Natural killer cell (primary cell): ENCODE measurements around the gene GUCY1A2. TPM values are rescaled to one million over a fixed set of nuclear protein-coding genes. Genes with fewer than 3 reads are reported as not detected.

Experiments
- ATAC-seq, 3 donors: fragments of 150-1000 bp in 2 of 3; fragments of 200-7000 bp in 1 of 3; cut with Tn5 transposase; 1 replicate in 1 of 3; 2 replicates in 2 of 3; pipeline ENCODE4 v1.10.0; 2021; ENCODE audit warnings: mild to moderate bottlenecking in 2 of 3, moderate library complexity in 2 of 3
- DNase-seq, 2 donors: peaks; one replicate each; pipeline versions ENCODE4 v3.0.0 to v3.0.0-alpha.2; 2013 to 2021; ENCODE audit warnings: mixed read lengths in 1 of 2
- H3K27ac ChIP-seq: one replicate; pipeline ENCODE4 v1.5.1; 2013; ENCODE audit warnings: mild to moderate bottlenecking, low read length
- H3K27me3 ChIP-seq: one replicate; pipeline ENCODE4 v1.6.1; 2013; ENCODE audit warnings: low read length; ENCODE audit not compliant: control insufficient read depth, insufficient read depth
- H3K36me3 ChIP-seq: one replicate; pipeline ENCODE4 v1.6.1; 2013; ENCODE audit warnings: low read length; ENCODE audit not compliant: control insufficient read depth, insufficient read depth
- H3K4me1 ChIP-seq: one replicate; pipeline ENCODE4 v1.6.1; 2013; ENCODE audit warnings: low read length; ENCODE audit not compliant: control insufficient read depth, insufficient read depth
- H3K4me3 ChIP-seq: one replicate; pipeline ENCODE4 v1.5.1; 2013; ENCODE audit warnings: low read length
- H3K9me3 ChIP-seq: one replicate; pipeline ENCODE4 v1.6.1; 2013; ENCODE audit warnings: low read length; ENCODE audit not compliant: control insufficient read depth, insufficient read depth
- H3K27ac Mint-ChIP-seq, 2 donors: one replicate each; pipeline ENCODE4 v1.8.0; 2022; ENCODE audit warnings: mild to moderate bottlenecking in 2 of 2, mixed read lengths in 2 of 2, moderate library complexity in 1 of 2
- H3K27me3 Mint-ChIP-seq, 2 donors: one replicate each; pipeline ENCODE4 v1.8.0; 2022; ENCODE audit warnings: low read depth in 2 of 2, mixed read lengths in 2 of 2
- H3K36me3 Mint-ChIP-seq: one replicate; pipeline ENCODE4 v1.8.0; 2022; ENCODE audit warnings: mixed read lengths
- H3K4me1 Mint-ChIP-seq, 2 donors: one replicate each; pipeline ENCODE4 v1.8.0; 2022; ENCODE audit warnings: mixed read lengths in 2 of 2
- H3K4me3 Mint-ChIP-seq: one replicate; pipeline ENCODE4 v1.8.0; 2022; ENCODE audit warnings: mild to moderate bottlenecking, moderate library complexity, mixed read lengths
- H3K9me3 Mint-ChIP-seq, 2 donors: one replicate each; pipeline ENCODE4 v1.8.0; 2022; ENCODE audit warnings: mixed read lengths in 2 of 2
- WGBS: methylation state at CpG from one replicate; pipeline ENCODE4 v1.1.7; 2013; ENCODE audit warnings: missing lambda C conversion rate; ENCODE audit not compliant: insufficient coverage; 5-methylcytosine and 5-hydroxymethylcytosine counted together
- intact Hi-C: fragments of 100-400 bp; cut with micrococcal nuclease; formaldehyde crosslinking; loops from one replicate; pipeline ENCODE4 v1.14.2; 2022
- total RNA-seq, 4 donors: library from RNA; stranded (reverse); fragments of 120-200 nt in 1 of 4; gene quantifications; one replicate each; pipeline versions ENCODE4 v1.2.3 to v1.2.4, GENCODE V29; 2013 to 2022
- TF ChIP-seq, protein P1 (sequence below): fragments of 200-600 bp; IDR thresholded peaks from one replicate; pipeline ENCODE4 v1.8.0; 2022; ENCODE audit warnings: antibody characterized with exemption

Gene GUCY1A2
- total RNA-seq, 3 donors from 2014 or later (not counting 1 experiment from before 2014, with no cell fraction given), result 0.15 TPM; not detected in 2

DNA sequence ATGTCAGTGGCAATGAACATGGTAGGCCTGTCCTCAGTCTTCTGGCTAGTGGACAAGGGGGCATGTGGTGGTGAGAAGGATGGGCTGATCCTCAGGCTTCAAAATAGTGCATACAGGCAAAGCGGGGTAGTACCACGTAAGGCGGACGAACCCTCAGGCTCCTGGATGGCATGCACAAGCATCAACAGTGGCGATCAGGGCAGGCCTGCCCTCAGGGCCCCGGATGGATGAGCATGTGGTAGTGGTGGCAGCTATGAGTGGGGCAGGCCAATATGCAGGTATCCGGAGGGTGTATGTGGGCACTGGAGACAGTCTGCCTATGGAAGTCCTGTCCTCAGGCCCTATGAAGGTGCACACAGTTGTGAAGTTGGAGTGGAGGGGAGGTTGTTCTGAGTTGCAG is 163.8 kb downstream of the GUCY1A2 start:
- H3K9me3 Mint-ChIP-seq, result peaks cover 15 to 33% of the 10 kb centered on the region in 2 donors

DNA sequence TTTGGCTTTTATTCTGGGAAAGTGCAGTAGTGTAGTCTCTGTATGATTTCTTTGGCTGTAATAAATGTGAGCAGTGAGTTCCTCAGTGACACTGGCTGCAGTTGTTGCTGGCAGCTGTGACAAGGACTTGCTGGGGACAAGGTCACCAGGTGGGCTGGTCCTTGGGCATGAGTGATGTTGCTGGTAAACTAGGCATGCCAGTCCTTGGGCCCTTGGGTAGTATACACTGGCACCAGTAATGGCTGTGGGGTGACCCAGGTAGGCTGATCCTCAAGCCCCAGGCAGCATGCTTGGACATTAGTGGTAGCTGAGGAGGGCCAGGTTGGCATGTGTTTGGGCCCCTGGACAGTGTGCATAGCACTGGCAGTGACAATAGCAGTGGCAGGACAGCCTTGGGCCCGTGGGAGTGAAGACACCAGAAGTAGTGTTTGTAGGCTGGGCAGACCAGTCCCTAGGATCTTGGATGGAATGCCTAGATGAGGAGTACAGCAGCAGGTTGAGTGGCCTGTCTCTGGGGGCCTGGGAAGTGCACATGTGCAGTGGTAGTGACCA is 164.3 kb downstream of the GUCY1A2 start:
- ATAC-seq, result no peak
- Mint-ChIP-seq H3K27me3 (no peaks in the 10 kb centered on the region), H3K4me1 (no peaks in the 10 kb centered on the region), H3K36me3 (no peaks in the 10 kb centered on the region), H3K4me3 (no peak overlapping the region), H3K9me3 (peaks cover 15 to 33% of the 10 kb centered on the region in 2 donors), H3K27ac (no peak overlapping the region)
- Histone ChIP-seq H3K27me3 (no peaks in the 10 kb centered on the region), H3K27ac (no peak overlapping the region), H3K4me1 (no peaks in the 10 kb centered on the region), H3K36me3 (no peaks in the 10 kb centered on the region), H3K9me3 (peaks cover 14% of the 10 kb centered on the region), H3K4me3 (no peak overlapping the region)
- WGBS, result 71% methylated on average over 1 of the region's 1 CpG
- TF ChIP-seq, protein P1, sequence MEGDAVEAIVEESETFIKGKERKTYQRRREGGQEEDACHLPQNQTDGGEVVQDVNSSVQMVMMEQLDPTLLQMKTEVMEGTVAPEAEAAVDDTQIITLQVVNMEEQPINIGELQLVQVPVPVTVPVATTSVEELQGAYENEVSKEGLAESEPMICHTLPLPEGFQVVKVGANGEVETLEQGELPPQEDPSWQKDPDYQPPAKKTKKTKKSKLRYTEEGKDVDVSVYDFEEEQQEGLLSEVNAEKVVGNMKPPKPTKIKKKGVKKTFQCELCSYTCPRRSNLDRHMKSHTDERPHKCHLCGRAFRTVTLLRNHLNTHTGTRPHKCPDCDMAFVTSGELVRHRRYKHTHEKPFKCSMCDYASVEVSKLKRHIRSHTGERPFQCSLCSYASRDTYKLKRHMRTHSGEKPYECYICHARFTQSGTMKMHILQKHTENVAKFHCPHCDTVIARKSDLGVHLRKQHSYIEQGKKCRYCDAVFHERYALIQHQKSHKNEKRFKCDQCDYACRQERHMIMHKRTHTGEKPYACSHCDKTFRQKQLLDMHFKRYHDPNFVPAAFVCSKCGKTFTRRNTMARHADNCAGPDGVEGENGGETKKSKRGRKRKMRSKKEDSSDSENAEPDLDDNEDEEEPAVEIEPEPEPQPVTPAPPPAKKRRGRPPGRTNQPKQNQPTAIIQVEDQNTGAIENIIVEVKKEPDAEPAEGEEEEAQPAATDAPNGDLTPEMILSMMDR, result no peak
- intact Hi-C loops, result no loop called here
- no peak for DNase-seq

More for the DNA sequence above, 163.8 kb downstream of the GUCY1A2 start:
- intact Hi-C loops, result no loop called here
- TF ChIP-seq, protein P1, result no peak
- Mint-ChIP-seq H3K4me3 (no peak overlapping the region), H3K27ac (no peak overlapping the region), H3K27me3 (no peaks in the 10 kb centered on the region), H3K4me1 (no peaks in the 10 kb centered on the region), H3K36me3 (no peaks in the 10 kb centered on the region)
- DNase-seq (peak in 1 of 2 donors; percentile 11), ATAC-seq (no peak)
- H3K27ac ChIP-seq, result no peak overlapping the region
- H3K4me1 ChIP-seq, result no peaks in the 10 kb centered on the region
- no peaks in the 10 kb centered on the region for H3K36me3 ChIP-seq
- H3K4me3 ChIP-seq, result no peak overlapping the region
- no peaks in the 10 kb centered on the region for H3K27me3 ChIP-seq
- WGBS, result 96% methylated on average over 7 of the region's 7 CpGs
- peaks cover 14% of the 10 kb centered on the region for H3K9me3 ChIP-seq

DNA sequence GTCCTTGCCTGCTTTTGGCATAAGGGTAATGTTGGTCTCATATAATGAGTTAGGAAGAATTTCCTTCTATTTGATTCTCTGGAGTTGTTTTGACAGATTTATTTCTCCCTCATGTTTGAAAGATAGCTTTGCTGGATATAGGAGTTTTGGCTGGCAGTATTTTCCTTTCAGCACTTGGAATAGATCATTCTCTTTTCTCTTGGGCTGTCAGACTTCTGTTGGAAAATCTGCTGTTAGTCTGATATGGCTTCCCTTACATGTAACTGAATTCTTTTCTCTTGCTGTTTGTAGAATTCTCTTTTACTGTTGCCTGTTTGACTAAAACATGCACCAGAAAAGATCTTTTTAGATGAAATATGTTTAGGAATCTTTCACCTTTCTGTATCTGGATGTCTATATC is 165.5 kb downstream of the GUCY1A2 start:
- Mint-ChIP-seq H3K4me1 (no peaks in the 10 kb centered on the region), H3K4me3 (no peak overlapping the region), H3K36me3 (no peaks in the 10 kb centered on the region), H3K9me3 (peaks cover 16 to 36% of the 10 kb centered on the region in 2 donors), H3K27ac (no peak overlapping the region), H3K27me3 (no peaks in the 10 kb centered on the region)
- Histone ChIP-seq H3K27ac (no peak overlapping the region), H3K4me1 (no peaks in the 10 kb centered on the region), H3K27me3 (no peaks in the 10 kb centered on the region), H3K9me3 (peaks cover 14% of the 10 kb centered on the region), H3K4me3 (no peak overlapping the region), H3K36me3 (no peaks in the 10 kb centered on the region)
- intact Hi-C loops, result no loop called here
- TF ChIP-seq, protein P1, result no peak
- DNase-seq (no peak), ATAC-seq (no peak)

DNA sequence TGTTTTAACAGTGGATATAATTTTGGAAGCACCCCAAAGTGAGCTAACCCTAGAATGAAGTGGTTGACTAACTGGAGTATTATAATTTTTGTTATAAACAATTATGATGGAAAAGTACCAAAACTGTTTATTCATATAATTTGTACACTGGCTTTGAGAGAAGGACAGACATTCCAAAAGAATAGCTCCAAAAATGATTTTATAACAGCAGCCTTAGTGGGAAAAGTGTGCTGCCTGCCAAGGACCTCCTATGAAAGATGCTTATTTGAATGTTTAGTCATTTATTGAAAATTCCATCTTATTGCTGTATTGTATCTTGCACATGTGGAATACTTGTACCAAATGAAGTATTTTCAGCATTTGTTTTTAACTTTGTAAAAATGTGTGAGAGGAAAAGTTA is 169.8 kb downstream of the GUCY1A2 start:
- Histone ChIP-seq H3K27me3 (no peaks in the 10 kb centered on the region), H3K4me3 (no peak overlapping the region), H3K4me1 (no peaks in the 10 kb centered on the region), H3K27ac (no peak overlapping the region), H3K9me3 (no peaks in the 10 kb centered on the region), H3K36me3 (no peaks in the 10 kb centered on the region)
- TF ChIP-seq, protein P1, result no peak
- H3K36me3 Mint-ChIP-seq, result no peaks in the 10 kb centered on the region
- no peaks in the 10 kb centered on the region for H3K4me1 Mint-ChIP-seq
- peaks cover 15 to 27% of the 10 kb centered on the region in 2 donors for H3K9me3 Mint-ChIP-seq
- H3K27ac Mint-ChIP-seq, result no peak overlapping the region
- ATAC-seq, result no peak
- intact Hi-C loops, result no loop called here
- DNase-seq, result no peak
- no peak overlapping the region for H3K4me3 Mint-ChIP-seq
- H3K27me3 Mint-ChIP-seq, result no peaks in the 10 kb centered on the region
